Measurements from ENCODE around the gene TOPORS. TPM values are rescaled to one million over a fixed set of nuclear protein-coding genes. Genes with fewer than 3 reads are reported as not detected.

The TOPORS gene
- total and polyA plus RNA-seq, 4 donors, result 4.8 to 19.9 (median 10.4) TPM

DNA sequence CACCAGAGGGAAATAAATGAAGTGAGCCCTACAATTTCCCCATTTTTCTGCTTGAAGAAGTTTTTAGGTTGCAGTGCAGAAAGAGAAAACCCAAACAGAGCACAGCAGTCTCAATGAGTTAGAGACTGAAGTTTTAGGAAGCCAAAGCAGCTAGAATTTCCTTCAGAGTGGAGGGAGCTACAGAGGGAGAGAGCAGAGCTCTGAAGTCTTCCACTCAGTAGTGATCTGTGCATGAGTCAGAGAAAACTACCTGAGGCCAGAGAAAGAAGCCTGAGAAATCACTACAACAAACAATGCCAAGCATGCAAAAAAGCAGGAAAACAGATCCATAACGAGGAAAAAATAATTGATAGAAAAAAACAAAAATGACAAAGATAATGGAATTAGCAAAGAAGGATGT lies 38.5 kb upstream of the TOPORS start:
- no peak overlapping the region for H3K4me3 ChIP-seq (ENCODE audit: low read depth in 1 of 3, low read length in 3 of 3)
- no peak for DNase-seq (ENCODE audit: low spot score)
- H3K27me3 ChIP-seq (ENCODE audit: control insufficient read depth in 4 of 4, insufficient read depth in 4 of 4, low read length in 3 of 4), result no peaks in the 10 kb centered on the region
- H3K27ac ChIP-seq (ENCODE audit: low read depth in 1 of 2, low read length in 2 of 2), result no peak overlapping the region
- no peaks in the 10 kb centered on the region for H3K9me3 ChIP-seq (ENCODE audit: control insufficient read depth in 4 of 4, low read length in 3 of 4)
- no peaks in the 10 kb centered on the region for H3K36me3 ChIP-seq (ENCODE audit: control insufficient read depth in 4 of 4, insufficient read depth in 3 of 4, low read depth in 1 of 4, low read length in 3 of 4)
- TF ChIP-seq TAF1 (conservative IDR thresholded peaks at IDR 0.05) (no peak), FOXA2 (IDR thresholded peaks at IDR 0.05) (no peak), RXRA (IDR thresholded peaks at IDR 0.05) (no peak), HNF4A (conservative IDR thresholded peaks at IDR 0.05) (no peak), NR2F2 (IDR thresholded peaks at IDR 0.05) (no peak), EGR1 (IDR thresholded peaks at IDR 0.05; ENCODE audit: low read depth in 2 of 2) (no peak), SP1 (IDR thresholded peaks at IDR 0.05) (no peak), RAD21 (IDR thresholded peaks at IDR 0.05) (no peak), HNF4G (IDR thresholded peaks at IDR 0.05) (no peak), GABPA (IDR thresholded peaks at IDR 0.05 in 1 of 2, conservative IDR thresholded peaks at IDR 0.05 in 1 of 2) (no peak), FOXA1 (IDR thresholded peaks at IDR 0.05) (no peak), JUND (IDR thresholded peaks at IDR 0.05) (no peak), YY1 (IDR thresholded peaks at IDR 0.05) (no peak)
- TF ChIP-seq, protein P1, sequence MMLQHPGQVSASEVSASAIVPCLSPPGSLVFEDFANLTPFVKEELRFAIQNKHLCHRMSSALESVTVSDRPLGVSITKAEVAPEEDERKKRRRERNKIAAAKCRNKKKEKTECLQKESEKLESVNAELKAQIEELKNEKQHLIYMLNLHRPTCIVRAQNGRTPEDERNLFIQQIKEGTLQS (IDR thresholded peaks at IDR 0.05), result no peak
- TF ChIP-seq, protein P2, sequence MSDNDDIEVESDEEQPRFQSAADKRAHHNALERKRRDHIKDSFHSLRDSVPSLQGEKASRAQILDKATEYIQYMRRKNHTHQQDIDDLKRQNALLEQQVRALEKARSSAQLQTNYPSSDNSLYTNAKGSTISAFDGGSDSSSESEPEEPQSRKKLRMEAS (IDR thresholded peaks at IDR 0.05), result no peak
- TF ChIP-seq, protein P3, sequence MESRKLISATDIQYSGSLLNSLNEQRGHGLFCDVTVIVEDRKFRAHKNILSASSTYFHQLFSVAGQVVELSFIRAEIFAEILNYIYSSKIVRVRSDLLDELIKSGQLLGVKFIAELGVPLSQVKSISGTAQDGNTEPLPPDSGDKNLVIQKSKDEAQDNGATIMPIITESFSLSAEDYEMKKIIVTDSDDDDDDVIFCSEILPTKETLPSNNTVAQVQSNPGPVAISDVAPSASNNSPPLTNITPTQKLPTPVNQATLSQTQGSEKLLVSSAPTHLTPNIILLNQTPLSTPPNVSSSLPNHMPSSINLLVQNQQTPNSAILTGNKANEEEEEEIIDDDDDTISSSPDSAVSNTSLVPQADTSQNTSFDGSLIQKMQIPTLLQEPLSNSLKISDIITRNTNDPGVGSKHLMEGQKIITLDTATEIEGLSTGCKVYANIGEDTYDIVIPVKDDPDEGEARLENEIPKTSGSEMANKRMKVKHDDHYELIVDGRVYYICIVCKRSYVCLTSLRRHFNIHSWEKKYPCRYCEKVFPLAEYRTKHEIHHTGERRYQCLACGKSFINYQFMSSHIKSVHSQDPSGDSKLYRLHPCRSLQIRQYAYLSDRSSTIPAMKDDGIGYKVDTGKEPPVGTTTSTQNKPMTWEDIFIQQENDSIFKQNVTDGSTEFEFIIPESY (IDR thresholded peaks at IDR 0.05), result no peak
- TF ChIP-seq, protein P4, sequence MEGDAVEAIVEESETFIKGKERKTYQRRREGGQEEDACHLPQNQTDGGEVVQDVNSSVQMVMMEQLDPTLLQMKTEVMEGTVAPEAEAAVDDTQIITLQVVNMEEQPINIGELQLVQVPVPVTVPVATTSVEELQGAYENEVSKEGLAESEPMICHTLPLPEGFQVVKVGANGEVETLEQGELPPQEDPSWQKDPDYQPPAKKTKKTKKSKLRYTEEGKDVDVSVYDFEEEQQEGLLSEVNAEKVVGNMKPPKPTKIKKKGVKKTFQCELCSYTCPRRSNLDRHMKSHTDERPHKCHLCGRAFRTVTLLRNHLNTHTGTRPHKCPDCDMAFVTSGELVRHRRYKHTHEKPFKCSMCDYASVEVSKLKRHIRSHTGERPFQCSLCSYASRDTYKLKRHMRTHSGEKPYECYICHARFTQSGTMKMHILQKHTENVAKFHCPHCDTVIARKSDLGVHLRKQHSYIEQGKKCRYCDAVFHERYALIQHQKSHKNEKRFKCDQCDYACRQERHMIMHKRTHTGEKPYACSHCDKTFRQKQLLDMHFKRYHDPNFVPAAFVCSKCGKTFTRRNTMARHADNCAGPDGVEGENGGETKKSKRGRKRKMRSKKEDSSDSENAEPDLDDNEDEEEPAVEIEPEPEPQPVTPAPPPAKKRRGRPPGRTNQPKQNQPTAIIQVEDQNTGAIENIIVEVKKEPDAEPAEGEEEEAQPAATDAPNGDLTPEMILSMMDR (IDR thresholded peaks at IDR 0.05; ENCODE audit: low read depth, low read length, missing input control), result no peak
- TF ChIP-seq, protein P5, sequence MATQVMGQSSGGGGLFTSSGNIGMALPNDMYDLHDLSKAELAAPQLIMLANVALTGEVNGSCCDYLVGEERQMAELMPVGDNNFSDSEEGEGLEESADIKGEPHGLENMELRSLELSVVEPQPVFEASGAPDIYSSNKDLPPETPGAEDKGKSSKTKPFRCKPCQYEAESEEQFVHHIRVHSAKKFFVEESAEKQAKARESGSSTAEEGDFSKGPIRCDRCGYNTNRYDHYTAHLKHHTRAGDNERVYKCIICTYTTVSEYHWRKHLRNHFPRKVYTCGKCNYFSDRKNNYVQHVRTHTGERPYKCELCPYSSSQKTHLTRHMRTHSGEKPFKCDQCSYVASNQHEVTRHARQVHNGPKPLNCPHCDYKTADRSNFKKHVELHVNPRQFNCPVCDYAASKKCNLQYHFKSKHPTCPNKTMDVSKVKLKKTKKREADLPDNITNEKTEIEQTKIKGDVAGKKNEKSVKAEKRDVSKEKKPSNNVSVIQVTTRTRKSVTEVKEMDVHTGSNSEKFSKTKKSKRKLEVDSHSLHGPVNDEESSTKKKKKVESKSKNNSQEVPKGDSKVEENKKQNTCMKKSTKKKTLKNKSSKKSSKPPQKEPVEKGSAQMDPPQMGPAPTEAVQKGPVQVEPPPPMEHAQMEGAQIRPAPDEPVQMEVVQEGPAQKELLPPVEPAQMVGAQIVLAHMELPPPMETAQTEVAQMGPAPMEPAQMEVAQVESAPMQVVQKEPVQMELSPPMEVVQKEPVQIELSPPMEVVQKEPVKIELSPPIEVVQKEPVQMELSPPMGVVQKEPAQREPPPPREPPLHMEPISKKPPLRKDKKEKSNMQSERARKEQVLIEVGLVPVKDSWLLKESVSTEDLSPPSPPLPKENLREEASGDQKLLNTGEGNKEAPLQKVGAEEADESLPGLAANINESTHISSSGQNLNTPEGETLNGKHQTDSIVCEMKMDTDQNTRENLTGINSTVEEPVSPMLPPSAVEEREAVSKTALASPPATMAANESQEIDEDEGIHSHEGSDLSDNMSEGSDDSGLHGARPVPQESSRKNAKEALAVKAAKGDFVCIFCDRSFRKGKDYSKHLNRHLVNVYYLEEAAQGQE (IDR thresholded peaks at IDR 0.05), result no peak
- peaks cover 0 to 7% (median 2%) of the 10 kb centered on the region in 4 donors for H3K4me1 ChIP-seq (ENCODE audit: control insufficient read depth in 4 of 4, insufficient read depth in 4 of 4, low read length in 3 of 4)
- 83% methylated on average over 1 of the region's 1 CpG for WGBS
- no peak overlapping the region for H3K9ac ChIP-seq (ENCODE audit: low read depth in 1 of 2, low read length in 2 of 2)
